ENCODE measurements around the gene SYNGR4.

SYNGR4 gene

DNA sequence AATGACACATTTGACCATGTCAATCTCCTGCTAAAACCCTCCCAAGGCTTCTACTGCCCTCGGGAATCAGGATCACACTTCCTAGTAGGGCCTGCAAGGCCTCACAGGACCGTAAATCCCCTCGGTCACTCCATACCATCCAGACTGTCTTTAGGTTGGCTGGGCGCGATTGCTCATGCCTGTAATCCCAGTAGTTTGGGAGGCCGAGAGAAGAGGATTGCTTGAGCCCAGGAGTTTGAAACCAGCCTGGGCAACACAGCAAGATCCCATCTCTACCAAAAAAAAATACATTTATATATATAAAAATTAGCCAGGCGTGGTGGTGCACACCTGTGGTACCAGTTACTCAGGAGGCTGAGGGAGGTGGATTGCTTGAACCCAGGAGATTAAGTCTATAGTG lies 15.4 kb upstream of the SYNGR4 start:
- in situ Hi-C loops (cut with MboI; ENCODE audit: low pct_unique_long_range_greater_than_20kb, low sequenced_read_pairs, unreplicated experiment), result no loop called here
- TF ChIP-seq, protein P1, sequence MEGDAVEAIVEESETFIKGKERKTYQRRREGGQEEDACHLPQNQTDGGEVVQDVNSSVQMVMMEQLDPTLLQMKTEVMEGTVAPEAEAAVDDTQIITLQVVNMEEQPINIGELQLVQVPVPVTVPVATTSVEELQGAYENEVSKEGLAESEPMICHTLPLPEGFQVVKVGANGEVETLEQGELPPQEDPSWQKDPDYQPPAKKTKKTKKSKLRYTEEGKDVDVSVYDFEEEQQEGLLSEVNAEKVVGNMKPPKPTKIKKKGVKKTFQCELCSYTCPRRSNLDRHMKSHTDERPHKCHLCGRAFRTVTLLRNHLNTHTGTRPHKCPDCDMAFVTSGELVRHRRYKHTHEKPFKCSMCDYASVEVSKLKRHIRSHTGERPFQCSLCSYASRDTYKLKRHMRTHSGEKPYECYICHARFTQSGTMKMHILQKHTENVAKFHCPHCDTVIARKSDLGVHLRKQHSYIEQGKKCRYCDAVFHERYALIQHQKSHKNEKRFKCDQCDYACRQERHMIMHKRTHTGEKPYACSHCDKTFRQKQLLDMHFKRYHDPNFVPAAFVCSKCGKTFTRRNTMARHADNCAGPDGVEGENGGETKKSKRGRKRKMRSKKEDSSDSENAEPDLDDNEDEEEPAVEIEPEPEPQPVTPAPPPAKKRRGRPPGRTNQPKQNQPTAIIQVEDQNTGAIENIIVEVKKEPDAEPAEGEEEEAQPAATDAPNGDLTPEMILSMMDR (IDR thresholded peaks at IDR 0.05; ENCODE audit: extremely low read depth, insufficient read depth, missing control alignments), result no peak

DNA sequence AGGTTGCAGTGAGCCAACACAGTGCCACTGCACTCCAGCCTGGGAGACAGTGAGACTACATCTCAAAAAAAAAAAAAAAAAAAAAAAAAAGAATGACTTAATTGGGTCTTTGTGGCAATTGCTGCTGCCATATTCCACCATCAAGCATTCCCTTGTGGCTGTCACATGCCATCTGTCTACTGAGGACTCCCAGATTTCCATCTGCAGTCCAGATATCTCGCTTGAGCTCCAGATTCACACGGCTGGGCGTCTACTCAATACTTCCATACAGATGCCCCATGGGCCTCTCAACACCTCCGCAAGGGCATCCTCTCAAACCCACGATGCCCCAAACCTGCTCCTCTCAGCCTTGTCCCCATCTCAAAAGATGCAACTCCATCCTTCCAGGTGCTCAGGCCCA lies 13.3 kb upstream of the SYNGR4 start:
- TF ChIP-seq, protein P1 (IDR thresholded peaks at IDR 0.05; ENCODE audit: extremely low read depth, insufficient read depth, missing control alignments), result no peak
- in situ Hi-C loops (cut with MboI; ENCODE audit: low pct_unique_long_range_greater_than_20kb, low sequenced_read_pairs, unreplicated experiment), result no loop called here
- DNase-seq (ENCODE audit: low spot score), result no peak

More for the DNA sequence above, 15.4 kb upstream of the SYNGR4 start:
- DNase-seq (ENCODE audit: low spot score), result no peak

DNA sequence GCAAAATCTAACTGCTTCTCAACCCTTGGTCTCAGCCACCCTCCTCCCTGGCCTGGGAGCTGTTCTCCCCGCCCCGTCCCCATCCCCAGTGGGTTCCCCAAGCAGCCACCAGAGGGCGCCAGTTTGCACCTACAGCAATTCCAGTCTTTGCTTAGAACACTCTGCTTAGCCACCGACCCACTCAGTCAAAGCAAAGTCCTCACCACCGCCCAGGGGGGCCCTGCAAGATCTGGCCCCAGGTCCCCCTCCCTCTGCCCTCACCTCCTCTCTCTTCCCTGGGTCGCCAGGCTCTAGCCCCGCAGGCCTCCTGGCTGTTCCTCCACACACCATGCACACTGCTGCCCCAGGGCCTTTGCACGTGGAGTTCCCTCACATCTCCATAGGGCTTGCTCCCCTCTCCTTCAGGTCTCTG lies 12.8 kb upstream of the SYNGR4 start:
- peak; percentile 82 for DNase-seq (ENCODE audit: low spot score)
- in situ Hi-C loops (cut with MboI; ENCODE audit: low pct_unique_long_range_greater_than_20kb, low sequenced_read_pairs, unreplicated experiment), result no loop called here
- TF ChIP-seq, protein P1 (IDR thresholded peaks at IDR 0.05; ENCODE audit: extremely low read depth, insufficient read depth, missing control alignments), result peak; percentile 81

DNA sequence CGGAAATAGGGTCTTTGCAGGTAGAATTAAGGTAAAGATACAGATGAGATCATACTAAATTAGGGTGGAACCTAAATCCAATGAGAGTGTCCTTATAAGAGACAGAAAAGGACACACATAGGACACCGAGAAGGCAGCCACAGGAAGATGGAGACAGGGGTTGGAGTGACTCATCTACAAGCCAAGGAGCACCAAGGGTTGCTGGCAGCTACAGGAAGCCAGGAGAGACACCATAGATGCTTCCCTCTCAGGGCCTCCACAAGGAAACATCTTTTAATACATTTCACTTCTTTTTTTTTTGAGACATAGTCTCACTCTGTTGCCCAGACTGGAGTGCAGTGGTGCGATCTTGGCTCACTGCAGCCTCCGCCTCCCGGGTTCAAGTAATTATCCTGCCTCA lies 10.5 kb upstream of the SYNGR4 start:
- TF ChIP-seq, protein P1 (IDR thresholded peaks at IDR 0.05; ENCODE audit: extremely low read depth, insufficient read depth, missing control alignments), result no peak
- in situ Hi-C loops (cut with MboI; ENCODE audit: low pct_unique_long_range_greater_than_20kb, low sequenced_read_pairs, unreplicated experiment), result no loop called here
- no peak for DNase-seq (ENCODE audit: low spot score)

DNA sequence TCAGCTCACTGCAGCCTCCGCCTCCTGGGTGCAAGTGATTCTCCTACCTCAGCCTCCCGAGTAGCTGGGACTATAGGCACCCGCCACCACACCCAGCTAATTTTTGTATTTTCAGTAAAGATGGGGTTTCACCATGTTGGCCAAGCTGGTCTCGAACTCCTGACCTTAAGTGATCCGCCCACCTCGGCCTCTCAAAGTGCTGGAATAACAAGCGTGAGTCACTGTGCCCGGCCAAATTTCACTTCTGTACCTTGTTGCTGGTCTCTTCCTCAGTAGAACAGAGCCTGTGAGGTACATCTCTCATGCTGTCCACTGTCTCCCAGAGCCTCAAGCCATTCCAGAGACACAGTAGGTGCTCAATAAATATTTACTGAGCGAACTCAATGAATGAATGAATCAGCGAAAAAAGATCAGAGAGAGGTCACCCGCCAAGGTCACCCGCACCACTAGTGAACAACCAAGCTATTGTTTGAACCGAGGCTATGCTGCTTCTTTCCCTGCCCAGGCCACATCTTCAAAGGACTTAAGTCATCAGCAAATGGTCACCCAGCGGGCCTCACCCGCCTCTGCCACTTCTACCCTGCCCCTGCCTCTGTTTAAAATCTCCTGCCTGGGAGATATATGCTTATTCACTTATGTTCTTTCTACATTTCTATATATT lies 9.7 kb upstream of the SYNGR4 start:
- in situ Hi-C loops (cut with MboI; ENCODE audit: low pct_unique_long_range_greater_than_20kb, low sequenced_read_pairs, unreplicated experiment), result no loop called here
- no peak for DNase-seq (ENCODE audit: low spot score)

DNA sequence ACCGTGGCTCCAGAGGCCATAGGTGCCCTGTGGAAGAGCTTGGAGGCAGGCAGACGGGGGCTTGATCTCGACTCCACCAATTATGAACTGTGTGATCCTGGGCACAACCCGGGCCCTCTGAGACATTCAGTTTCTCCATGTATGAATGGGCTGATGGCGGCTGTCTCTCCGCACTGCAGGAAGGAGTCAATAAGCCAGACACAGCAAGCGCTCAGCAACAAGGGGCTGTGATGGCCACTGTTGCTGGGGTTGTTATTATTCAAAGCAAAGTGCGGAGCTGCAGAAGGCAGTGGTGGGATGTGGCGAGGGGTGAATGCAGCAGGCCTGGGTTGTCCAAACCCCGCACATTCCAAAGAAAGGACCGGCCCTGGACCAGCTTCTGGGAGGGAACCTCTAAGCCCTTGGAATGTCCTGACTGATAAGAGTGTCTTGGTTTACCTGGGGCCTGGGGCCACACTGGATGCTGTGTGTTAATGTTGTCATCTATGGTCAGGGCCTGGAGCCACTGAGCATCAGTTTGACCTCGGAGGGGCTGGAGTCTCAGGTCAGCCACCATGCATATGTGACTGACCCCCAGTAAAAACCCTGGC lies 8.7 kb upstream of the SYNGR4 start:
- TF ChIP-seq, protein P1 (IDR thresholded peaks at IDR 0.05; ENCODE audit: extremely low read depth, insufficient read depth, missing control alignments), result no peak
- DNase-seq (ENCODE audit: low spot score), result no peak
- in situ Hi-C loops (cut with MboI; ENCODE audit: low pct_unique_long_range_greater_than_20kb, low sequenced_read_pairs, unreplicated experiment), result no loop called here

More for the DNA sequence above, 9.7 kb upstream of the SYNGR4 start:
- TF ChIP-seq, protein P1 (IDR thresholded peaks at IDR 0.05; ENCODE audit: extremely low read depth, insufficient read depth, missing control alignments), result no peak

Measured in GM13977 (cell line).